ENCODE measurements around the gene PPEF2. TPM values are rescaled to one million over a fixed set of nuclear protein-coding genes. Genes with fewer than 3 reads are reported as not detected.

PPEF2 gene
- total and polyA plus RNA-seq, 2 experiments from 2014 or later: not detected

- TF ChIP-seq EZH2phosphoT487 (IDR thresholded peaks at IDR 0.05; ENCODE audit: unreplicated experiment) (no peak), EZH2 (IDR thresholded peaks at IDR 0.05; ENCODE audit: low read depth, unreplicated experiment) (no peak), STAT1 (IDR thresholded peaks at IDR 0.05; ENCODE audit: unreplicated experiment) (no peak), NANOG (IDR thresholded peaks at IDR 0.05; ENCODE audit: borderline replicate concordance) (no peak), REST (IDR thresholded peaks at IDR 0.05; ENCODE audit: unreplicated experiment) (no peak), ZNF114 (CRISPR knock-in tag; IDR thresholded peaks at IDR 0.05) (no peak), CREB1 (CRISPR knock-in tag; IDR thresholded peaks at IDR 0.05; ENCODE audit: low read depth) (no peak), ETS1 (IDR thresholded peaks at IDR 0.05) (no peak)
These were observed 46.7 kb upstream of the PPEF2 start (continued) for GRCh38 chr4:75948822-75949444.

- peaks cover 20% of the 10 kb centered on the region; the same call in 1 of the 2 replicates for H3K4me1 ChIP-seq (ENCODE audit: insufficient read depth)
- ATAC-seq (peak; percentile 82), DNase-seq (ENCODE audit: low spot score) (peak; percentile 93)
- H3K36me3 Mint-ChIP-seq (ENCODE audit: low read depth): peaks cover 3% of the 10 kb centered on the region; the same call in 1 of the 3 replicates
- H3K27ac Mint-ChIP-seq: no peak within 1 kb of the TSS
- H3K27me3 ChIP-seq (ENCODE audit: insufficient read depth): no peaks in the 10 kb centered on the region
- no peaks in the 10 kb centered on the region for H3K9me2 ChIP-seq (ENCODE audit: insufficient read depth)
- peak in 1 of 2 experiments; percentile 61; a peak in 2 of 4 replicates for TF ChIP-seq CTCF (conservative IDR thresholded peaks at IDR 0.05; ENCODE audit: low read depth in 2 of 2)
- peak; percentile 67 for TF ChIP-seq POLR2AphosphoS5 (IDR thresholded peaks at IDR 0.05; ENCODE audit: low read depth)
- TF ChIP-seq CREB1 (CRISPR knock-in tag; IDR thresholded peaks at IDR 0.05; ENCODE audit: low read depth): 0 out of 2 replicates have a peak, but pooled peaks have one; percentile 45
- TF ChIP-seq ZNF114 (CRISPR knock-in tag; IDR thresholded peaks at IDR 0.05): no peak
- TF ChIP-seq ETS1 (IDR thresholded peaks at IDR 0.05): 0 out of 2 replicates have a peak, but pooled peaks have one; percentile 21
- no peaks in the 10 kb centered on the region for H3K9me3 Mint-ChIP-seq
- H3K36me3 ChIP-seq (ENCODE audit: insufficient read depth): no peaks in the 10 kb centered on the region
- H3F3A ChIP-seq (replicated peaks; ENCODE audit: low read depth): peaks cover 13% of the 10 kb centered on the region; the same call in 1 of the 2 replicates
- peaks cover 12% of the 10 kb centered on the region for H3K27me3 Mint-ChIP-seq (ENCODE audit: insufficient read depth, low read depth, poor library complexity)
- H3K4me3 ChIP-seq: peak within 1 kb of the TSS; percentile 93
- no peak within 1 kb of the TSS for H3K27ac ChIP-seq (ENCODE audit: low read depth)
- no peaks in the 10 kb centered on the region; the same call in 1 of the 2 replicates for H4K20me1 ChIP-seq (replicated peaks; ENCODE audit: insufficient read depth)
- peak within 1 kb of the TSS; percentile 99 for H2AFZ ChIP-seq
- H3K4me1 Mint-ChIP-seq: peaks cover 24% of the 10 kb centered on the region
- no peaks in the 10 kb centered on the region for H3K79me2 ChIP-seq (replicated peaks; ENCODE audit: insufficient read depth)
- peak within 1 kb of the TSS; percentile 96 for H3K4me2 ChIP-seq
- H3K4me3 Mint-ChIP-seq: peak within 1 kb of the TSS; percentile 92
These were observed 38.5 kb upstream of the PPEF2 start, which contains the start of gene NAAA for GRCh38 chr4:75940692-75941253. TSS of gene NAAA (minus strand) at chr4:75941013. CDS start at chr4:75940949, 64 bp downstream.
